GM12878 (cell line): ENCODE measurements around the gene ATF6. TPM values are rescaled to one million over a fixed set of nuclear protein-coding genes. Genes with fewer than 3 reads are reported as not detected.

Experiments
- CBFB ChIP-seq: IDR thresholded peaks from 2 replicates; pipeline ENCODE4 v1.6.1; 2016; ENCODE audit warnings: antibody characterized with exemption, low read depth
- CHD4 ChIP-seq: fragments of 200-600 bp; sonication (generic); IDR thresholded peaks from 2 replicates; pipeline ENCODE4 v1.6.1; 2016; ENCODE audit warnings: mild to moderate bottlenecking
- DPF2 ChIP-seq: fragments of 450-650 bp; IDR thresholded peaks from 2 replicates; pipeline ENCODE4 v1.6.1; 2017; ENCODE audit warnings: mild to moderate bottlenecking
- EGR1 ChIP-seq, 2 experiments: IDR thresholded peaks; 1 replicate in 1 of 2; 2 replicates in 1 of 2; pipeline ENCODE4 v1.6.1; 2011 to 2012; ENCODE audit warnings: low read depth in 2 of 2, low read length in 2 of 2, borderline replicate concordance in 1 of 2, mild to moderate bottlenecking in 1 of 2, moderate library complexity in 1 of 2
- EP300 ChIP-seq, 2 experiments: fragments of 150-350 bp in 1 of 2; IDR thresholded peaks; 2 replicates each; pipeline ENCODE4 v1.6.1; 2011 to 2012; ENCODE audit warnings: low read depth in 2 of 2, low read length in 2 of 2, borderline replicate concordance in 1 of 2, improper control_type of control experiment in 1 of 2, inconsistent platforms in 1 of 2; ENCODE audit not compliant: control insufficient read depth in 1 of 2
- MEF2A ChIP-seq: IDR thresholded peaks from 2 replicates; pipeline ENCODE4 v1.6.1; 2011; ENCODE audit warnings: low read depth, mild to moderate bottlenecking, low read length, moderate library complexity; ENCODE audit not compliant: insufficient read depth
- MTA2 ChIP-seq: fragments of 450-650 bp; IDR thresholded peaks from 2 replicates; pipeline ENCODE4 v1.6.1; 2016; ENCODE audit warnings: low read depth, mild to moderate bottlenecking, moderate library complexity
- NFXL1 ChIP-seq: fragments of 450-650 bp; IDR thresholded peaks from 2 replicates; pipeline ENCODE4 v1.6.1; 2017; ENCODE audit warnings: antibody characterized with exemption, mild to moderate bottlenecking, borderline replicate concordance
- NR2F1 ChIP-seq: fragments of 450-650 bp; conservative IDR thresholded peaks from 2 replicates; pipeline ENCODE4 v1.6.1; 2017; ENCODE audit warnings: mild to moderate bottlenecking
- PAX5 ChIP-seq: IDR thresholded peaks from 2 replicates; pipeline ENCODE4 v1.6.1; 2011; ENCODE audit warnings: low read depth, low read length, borderline replicate concordance
- POLR2AphosphoS2 ChIP-seq: IDR thresholded peaks from 2 replicates; pipeline ENCODE4 v1.6.1; 2011; ENCODE audit warnings: low read depth, mild to moderate bottlenecking, low read length, improper control_type of control experiment, moderate library complexity
- RBBP5 ChIP-seq: fragments of 200-600 bp; sonication (generic); conservative IDR thresholded peaks from 2 replicates; pipeline ENCODE4 v1.6.1; 2016
- SMARCA5 ChIP-seq: fragments of 450-650 bp; IDR thresholded peaks from 2 replicates; pipeline ENCODE4 v1.6.1; 2017; ENCODE audit warnings: mild to moderate bottlenecking
- TARDBP ChIP-seq: IDR thresholded peaks from 2 replicates; pipeline ENCODE4 v1.6.1; 2016; ENCODE audit warnings: borderline replicate concordance
- polyA plus RNA-seq, 11 experiments: library from polyadenylated mRNA; depleted of rRNA in 4 of 11; unstranded in 6 of 11; stranded (reverse) in 5 of 11; fragments of >200 nt; fragmentation: Nextera tagmentation in 4 of 11; fragmentation: Illumina TruSeq in 1 of 11; extraction: Ambion mirVana in 4 of 11; extraction: Trizol in 1 of 11; gene quantifications; 1 replicate in 1 of 11; 2 replicates in 10 of 11; pipeline versions ENCODE4 v1.2.1 to v1.2.3, GENCODE V29; 2011 to 2016; ENCODE audit warnings: inconsistent platforms in 2 of 11, missing spikeins in 2 of 11, low read depth in 1 of 11
- total RNA-seq, 4 experiments: library from RNA; depleted of rRNA in 3 of 4; stranded (reverse); fragments of >200 nt in 3 of 4; fragmentation: Illumina TruSeq in 1 of 4; extraction: Trizol in 1 of 4; gene quantifications; 2 replicates each; pipeline versions ENCODE4 v1.2.1 to v1.2.3, GENCODE V29; 2013 to 2021
- TF ChIP-seq, protein P1 (sequence below): IDR thresholded peaks from 2 replicates; pipeline ENCODE4 v1.6.1; 2011; ENCODE audit warnings: borderline replicate concordance, low read depth, mild to moderate bottlenecking, moderate library complexity, low read length; ENCODE audit not compliant: insufficient read depth, poor library complexity, severe bottlenecking
- TF ChIP-seq, protein P2 (sequence below): IDR thresholded peaks from 2 replicates; pipeline ENCODE4 v1.6.1; 2012; ENCODE audit warnings: low read depth, low read length, improper control_type of control experiment
- TF ChIP-seq, protein P3 (sequence below): fragments of 150-350 bp; IDR thresholded peaks from 2 replicates; pipeline ENCODE4 v1.6.1; 2014; ENCODE audit warnings: mild to moderate bottlenecking, low read depth, low read length
- TF ChIP-seq, protein P4 (sequence below): IDR thresholded peaks from 2 replicates; pipeline ENCODE4 v1.6.1; 2012; ENCODE audit warnings: low read length, inconsistent platforms
- TF ChIP-seq, protein P5 (sequence below): fragments of 450-650 bp; IDR thresholded peaks from 2 replicates; pipeline ENCODE4 v1.6.1; 2017; ENCODE audit warnings: mild to moderate bottlenecking
- TF ChIP-seq, protein P6 (sequence below): fragments of 450-650 bp; IDR thresholded peaks from 2 replicates; pipeline ENCODE4 v1.6.1; 2014; ENCODE audit warnings: mild to moderate bottlenecking

ATF6 gene
- total and polyA plus RNA-seq, 10 of the 15 experiments (the other 5 are each of a cell fraction or from before 2014, with no cell fraction given), result 7.8 to 24.3 (median 14.7) TPM

DNA sequence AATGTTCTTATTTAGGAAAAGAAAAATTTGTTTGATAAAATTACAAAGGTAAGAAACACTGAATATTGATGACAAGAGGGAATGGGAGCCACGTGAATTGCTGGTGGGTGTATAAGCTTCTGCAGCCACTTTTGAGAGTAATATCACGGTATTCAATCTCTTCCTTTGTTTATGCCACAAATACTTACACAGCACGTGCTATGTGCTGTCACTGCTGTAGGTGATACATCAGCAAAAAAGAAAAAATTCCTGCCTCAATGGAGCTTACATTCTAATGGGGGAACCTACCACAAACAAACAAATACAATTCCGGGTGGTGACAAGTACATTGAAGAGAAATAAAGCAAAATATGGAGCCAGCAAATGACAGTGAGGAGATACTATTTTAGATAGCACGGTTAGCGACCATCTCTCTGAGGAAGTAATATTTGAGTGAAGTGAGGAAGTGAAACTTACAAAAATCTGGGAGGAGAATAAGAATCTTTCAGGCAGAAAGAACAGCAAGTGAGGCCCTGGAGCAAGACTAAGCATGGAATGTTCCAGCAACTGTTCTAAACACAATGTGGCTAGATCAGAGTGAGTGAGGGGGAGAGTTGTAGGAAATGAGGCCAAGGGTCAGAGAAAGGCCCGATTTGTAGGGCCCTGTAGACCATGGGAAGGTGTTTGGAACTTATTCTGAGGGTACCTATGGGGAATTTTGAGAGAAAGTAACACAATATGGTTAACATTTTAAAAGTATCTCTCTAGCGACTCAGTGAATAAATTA lies 47.4 kb upstream of the ATF6 start (continued):
- TF ChIP-seq, protein P1, sequence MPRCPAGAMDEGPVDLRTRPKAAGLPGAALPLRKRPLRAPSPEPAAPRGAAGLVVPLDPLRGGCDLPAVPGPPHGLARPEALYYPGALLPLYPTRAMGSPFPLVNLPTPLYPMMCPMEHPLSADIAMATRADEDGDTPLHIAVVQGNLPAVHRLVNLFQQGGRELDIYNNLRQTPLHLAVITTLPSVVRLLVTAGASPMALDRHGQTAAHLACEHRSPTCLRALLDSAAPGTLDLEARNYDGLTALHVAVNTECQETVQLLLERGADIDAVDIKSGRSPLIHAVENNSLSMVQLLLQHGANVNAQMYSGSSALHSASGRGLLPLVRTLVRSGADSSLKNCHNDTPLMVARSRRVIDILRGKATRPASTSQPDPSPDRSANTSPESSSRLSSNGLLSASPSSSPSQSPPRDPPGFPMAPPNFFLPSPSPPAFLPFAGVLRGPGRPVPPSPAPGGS, result peak; percentile 19
- 0 out of 2 replicates have a peak, but pooled peaks have one; percentile 47 for TF ChIP-seq SMARCA5
- TF ChIP-seq, protein P2, sequence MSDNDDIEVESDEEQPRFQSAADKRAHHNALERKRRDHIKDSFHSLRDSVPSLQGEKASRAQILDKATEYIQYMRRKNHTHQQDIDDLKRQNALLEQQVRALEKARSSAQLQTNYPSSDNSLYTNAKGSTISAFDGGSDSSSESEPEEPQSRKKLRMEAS, result no peak
- TF ChIP-seq MTA2, result peak; percentile 67; the same call in 1 of the 2 replicates
- TF ChIP-seq, protein P3, sequence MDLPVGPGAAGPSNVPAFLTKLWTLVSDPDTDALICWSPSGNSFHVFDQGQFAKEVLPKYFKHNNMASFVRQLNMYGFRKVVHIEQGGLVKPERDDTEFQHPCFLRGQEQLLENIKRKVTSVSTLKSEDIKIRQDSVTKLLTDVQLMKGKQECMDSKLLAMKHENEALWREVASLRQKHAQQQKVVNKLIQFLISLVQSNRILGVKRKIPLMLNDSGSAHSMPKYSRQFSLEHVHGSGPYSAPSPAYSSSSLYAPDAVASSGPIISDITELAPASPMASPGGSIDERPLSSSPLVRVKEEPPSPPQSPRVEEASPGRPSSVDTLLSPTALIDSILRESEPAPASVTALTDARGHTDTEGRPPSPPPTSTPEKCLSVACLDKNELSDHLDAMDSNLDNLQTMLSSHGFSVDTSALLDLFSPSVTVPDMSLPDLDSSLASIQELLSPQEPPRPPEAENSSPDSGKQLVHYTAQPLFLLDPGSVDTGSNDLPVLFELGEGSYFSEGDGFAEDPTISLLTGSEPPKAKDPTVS, result peak; percentile 86
- TF ChIP-seq, protein P4, sequence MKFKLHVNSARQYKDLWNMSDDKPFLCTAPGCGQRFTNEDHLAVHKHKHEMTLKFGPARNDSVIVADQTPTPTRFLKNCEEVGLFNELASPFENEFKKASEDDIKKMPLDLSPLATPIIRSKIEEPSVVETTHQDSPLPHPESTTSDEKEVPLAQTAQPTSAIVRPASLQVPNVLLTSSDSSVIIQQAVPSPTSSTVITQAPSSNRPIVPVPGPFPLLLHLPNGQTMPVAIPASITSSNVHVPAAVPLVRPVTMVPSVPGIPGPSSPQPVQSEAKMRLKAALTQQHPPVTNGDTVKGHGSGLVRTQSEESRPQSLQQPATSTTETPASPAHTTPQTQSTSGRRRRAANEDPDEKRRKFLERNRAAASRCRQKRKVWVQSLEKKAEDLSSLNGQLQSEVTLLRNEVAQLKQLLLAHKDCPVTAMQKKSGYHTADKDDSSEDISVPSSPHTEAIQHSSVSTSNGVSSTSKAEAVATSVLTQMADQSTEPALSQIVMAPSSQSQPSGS, result peak; percentile 58; the same call in 1 of the 2 replicates
- peak in 1 of 2 experiments; percentile 62; a peak in 1 of 4 replicates for TF ChIP-seq EP300 (IDR thresholded peaks at IDR 0.05; ENCODE audit: borderline replicate concordance in 1 of 2, control insufficient read depth in 1 of 2, low read depth in 2 of 2, low read length in 2 of 2)
- no peak for TF ChIP-seq RBBP5
- TF ChIP-seq CHD4, result no peak
- no peak for TF ChIP-seq EGR1 (IDR thresholded peaks at IDR 0.05; ENCODE audit: borderline replicate concordance in 1 of 2, low read depth in 2 of 2, low read length in 2 of 2)
- TF ChIP-seq, protein P5, sequence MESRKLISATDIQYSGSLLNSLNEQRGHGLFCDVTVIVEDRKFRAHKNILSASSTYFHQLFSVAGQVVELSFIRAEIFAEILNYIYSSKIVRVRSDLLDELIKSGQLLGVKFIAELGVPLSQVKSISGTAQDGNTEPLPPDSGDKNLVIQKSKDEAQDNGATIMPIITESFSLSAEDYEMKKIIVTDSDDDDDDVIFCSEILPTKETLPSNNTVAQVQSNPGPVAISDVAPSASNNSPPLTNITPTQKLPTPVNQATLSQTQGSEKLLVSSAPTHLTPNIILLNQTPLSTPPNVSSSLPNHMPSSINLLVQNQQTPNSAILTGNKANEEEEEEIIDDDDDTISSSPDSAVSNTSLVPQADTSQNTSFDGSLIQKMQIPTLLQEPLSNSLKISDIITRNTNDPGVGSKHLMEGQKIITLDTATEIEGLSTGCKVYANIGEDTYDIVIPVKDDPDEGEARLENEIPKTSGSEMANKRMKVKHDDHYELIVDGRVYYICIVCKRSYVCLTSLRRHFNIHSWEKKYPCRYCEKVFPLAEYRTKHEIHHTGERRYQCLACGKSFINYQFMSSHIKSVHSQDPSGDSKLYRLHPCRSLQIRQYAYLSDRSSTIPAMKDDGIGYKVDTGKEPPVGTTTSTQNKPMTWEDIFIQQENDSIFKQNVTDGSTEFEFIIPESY, result no peak
- no peak for TF ChIP-seq POLR2AphosphoS2
- TF ChIP-seq TARDBP, result no peak
- TF ChIP-seq CBFB, result peak; percentile 38; the same call in 1 of the 2 replicates
- TF ChIP-seq, protein P6, sequence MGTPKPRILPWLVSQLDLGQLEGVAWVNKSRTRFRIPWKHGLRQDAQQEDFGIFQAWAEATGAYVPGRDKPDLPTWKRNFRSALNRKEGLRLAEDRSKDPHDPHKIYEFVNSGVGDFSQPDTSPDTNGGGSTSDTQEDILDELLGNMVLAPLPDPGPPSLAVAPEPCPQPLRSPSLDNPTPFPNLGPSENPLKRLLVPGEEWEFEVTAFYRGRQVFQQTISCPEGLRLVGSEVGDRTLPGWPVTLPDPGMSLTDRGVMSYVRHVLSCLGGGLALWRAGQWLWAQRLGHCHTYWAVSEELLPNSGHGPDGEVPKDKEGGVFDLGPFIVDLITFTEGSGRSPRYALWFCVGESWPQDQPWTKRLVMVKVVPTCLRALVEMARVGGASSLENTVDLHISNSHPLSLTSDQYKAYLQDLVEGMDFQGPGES, result no peak
- peak; percentile 91 for TF ChIP-seq DPF2
- TF ChIP-seq NFXL1, result no peak
- peak; percentile 66 for TF ChIP-seq MEF2A
- peak; percentile 52; the same call in 1 of the 2 replicates for TF ChIP-seq NR2F1
- 0 out of 2 replicates have a peak, but pooled peaks have one; percentile 9 for TF ChIP-seq PAX5
